C4-2B (cell line): ENCODE measurements around the gene GABRB1.

ENCODE experiments used
- H3K27ac ChIP-seq: fragments of 450-650 bp; 2 replicates; pipeline ENCODE4 v1.5.1; 2017
- CTCF ChIP-seq: fragments of 450-650 bp; conservative IDR thresholded peaks from 2 replicates; pipeline ENCODE4 v1.5.1; 2017; ENCODE audit warnings: mild to moderate bottlenecking
- ZFX ChIP-seq: fragments of 450-650 bp; IDR thresholded peaks from 2 replicates; pipeline ENCODE4 v1.6.1; 2017

The GABRB1 gene

DNA sequence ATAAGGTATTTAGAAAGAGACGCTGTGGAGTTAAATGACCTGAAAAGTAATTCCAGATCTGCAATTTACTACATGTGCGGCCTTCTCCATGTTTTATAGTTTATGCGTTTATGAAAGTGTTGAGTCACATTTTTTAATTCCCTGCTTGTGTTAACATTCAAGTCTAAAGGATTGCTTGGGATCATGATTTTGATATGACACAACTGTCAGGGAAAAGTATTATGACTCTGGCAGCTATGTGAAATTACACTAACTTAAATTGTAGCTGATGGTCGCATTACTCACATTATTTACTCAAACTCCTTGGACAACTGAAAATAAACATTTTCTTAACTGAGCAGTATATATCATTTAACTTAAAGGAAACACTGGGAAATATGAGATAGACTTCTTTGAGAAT, 14.3 kb upstream of the GABRB1 start:
- no peak for TF ChIP-seq ZFX
- TF ChIP-seq CTCF, result no peak
- H3K27ac ChIP-seq, result no peak overlapping the region

GRCh38 chr4:47017494-47017893, 13.9 kb upstream of the GABRB1 start:
- H3K27ac ChIP-seq, result no peak overlapping the region
- no peak for TF ChIP-seq CTCF
- TF ChIP-seq ZFX, result no peak

- no peak overlapping the region for H3K27ac ChIP-seq
- TF ChIP-seq CTCF, result no peak
- no peak for TF ChIP-seq ZFX
Measured at GRCh38 chr4:47031751-47032404, 511 bp downstream of the GABRB1 start.

GRCh38 chr4:47032405-47033106, 1.2 kb downstream of the GABRB1 start:
- TF ChIP-seq ZFX (no peak), CTCF (peak; percentile 75)
- no peak overlapping the region for H3K27ac ChIP-seq

GRCh38 chr4:47038263-47038662, 6.9 kb downstream of the GABRB1 start:
- H3K27ac ChIP-seq, result no peak overlapping the region
- TF ChIP-seq ZFX (no peak), CTCF (no peak)

DNA sequence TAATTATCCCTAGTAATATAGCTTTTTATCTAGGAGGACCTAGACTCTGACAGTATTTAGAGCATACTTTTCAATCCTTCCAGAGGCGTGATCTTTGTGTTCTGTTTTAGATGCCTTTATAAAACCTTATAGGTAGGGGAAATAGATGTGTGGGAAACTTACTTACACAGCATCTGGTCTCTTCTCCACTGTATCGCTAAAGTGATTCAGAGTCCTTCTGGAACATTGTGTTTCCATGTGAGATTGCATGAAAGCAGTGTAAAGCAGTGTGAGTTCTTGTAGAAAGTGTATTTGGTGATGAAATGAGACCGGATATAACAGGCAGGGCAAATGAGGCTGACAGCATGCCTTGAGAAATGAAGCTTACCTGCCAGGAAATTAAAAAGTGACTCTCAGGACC, 9.5 kb downstream of the GABRB1 start:
- no peak overlapping the region for H3K27ac ChIP-seq
- no peak for TF ChIP-seq ZFX
- TF ChIP-seq CTCF, result no peak

DNA sequence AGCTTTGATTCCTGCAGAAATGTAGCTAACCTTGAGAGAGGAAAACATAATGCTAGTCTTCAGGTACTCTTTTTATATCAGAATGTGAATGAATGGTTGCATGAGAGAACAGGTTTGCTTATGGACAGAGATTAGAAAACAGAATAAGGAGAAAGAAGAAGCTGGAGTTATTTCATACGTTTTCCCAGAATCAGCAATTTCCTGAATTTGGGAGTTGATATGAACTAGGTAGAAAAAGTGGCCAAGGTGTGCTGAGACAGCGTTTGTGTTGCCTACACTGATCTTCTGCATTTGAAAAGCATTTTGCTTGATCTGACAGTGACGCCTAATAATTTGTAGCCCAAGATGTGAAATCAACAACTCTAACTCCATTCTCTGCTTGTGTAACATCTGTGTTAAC, 12.5 kb downstream of the GABRB1 start:
- TF ChIP-seq ZFX, result no peak
- no peak overlapping the region for H3K27ac ChIP-seq

DNA sequence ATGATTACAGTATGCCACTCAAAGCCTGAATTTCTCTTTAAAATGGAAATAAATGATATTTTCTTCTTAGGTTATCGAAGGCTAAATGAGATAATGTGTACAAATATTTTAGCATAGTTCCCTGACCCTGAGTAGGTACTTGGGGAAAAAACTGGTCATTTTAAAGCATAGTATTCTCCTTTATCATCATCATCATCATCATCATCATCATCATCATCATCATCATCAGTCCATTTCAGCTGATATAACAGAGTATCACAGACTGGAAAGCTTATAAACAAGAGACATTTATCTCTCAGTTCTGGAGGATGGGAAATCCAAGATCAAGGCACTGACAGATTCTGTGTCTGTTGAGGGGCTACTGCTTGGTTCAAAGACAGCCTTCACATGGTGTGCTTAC, 13.9 kb downstream of the GABRB1 start:
- no peak overlapping the region for H3K27ac ChIP-seq
- TF ChIP-seq ZFX (no peak), CTCF (no peak)
